C1 segment of cervical spinal cord (tissue), 14 donors: ENCODE results near the gene EME1.
"Not testable (repeated sequence)": the region's sequence is repeated elsewhere in the genome, so short reads cannot be mapped to it uniquely, and the experiment has no call there.

Experiments used
- DNase-seq, 14 donors: peaks; one replicate each; lab custom pipeline; 2025; lab: John Stamatoyannopoulos, UW

EME1 gene, protein sequence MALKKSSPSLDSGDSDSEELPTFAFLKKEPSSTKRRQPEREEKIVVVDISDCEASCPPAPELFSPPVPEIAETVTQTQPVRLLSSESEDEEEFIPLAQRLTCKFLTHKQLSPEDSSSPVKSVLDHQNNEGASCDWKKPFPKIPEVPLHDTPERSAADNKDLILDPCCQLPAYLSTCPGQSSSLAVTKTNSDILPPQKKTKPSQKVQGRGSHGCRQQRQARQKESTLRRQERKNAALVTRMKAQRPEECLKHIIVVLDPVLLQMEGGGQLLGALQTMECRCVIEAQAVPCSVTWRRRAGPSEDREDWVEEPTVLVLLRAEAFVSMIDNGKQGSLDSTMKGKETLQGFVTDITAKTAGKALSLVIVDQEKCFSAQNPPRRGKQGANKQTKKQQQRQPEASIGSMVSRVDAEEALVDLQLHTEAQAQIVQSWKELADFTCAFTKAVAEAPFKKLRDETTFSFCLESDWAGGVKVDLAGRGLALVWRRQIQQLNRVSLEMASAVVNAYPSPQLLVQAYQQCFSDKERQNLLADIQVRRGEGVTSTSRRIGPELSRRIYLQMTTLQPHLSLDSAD

DNA sequence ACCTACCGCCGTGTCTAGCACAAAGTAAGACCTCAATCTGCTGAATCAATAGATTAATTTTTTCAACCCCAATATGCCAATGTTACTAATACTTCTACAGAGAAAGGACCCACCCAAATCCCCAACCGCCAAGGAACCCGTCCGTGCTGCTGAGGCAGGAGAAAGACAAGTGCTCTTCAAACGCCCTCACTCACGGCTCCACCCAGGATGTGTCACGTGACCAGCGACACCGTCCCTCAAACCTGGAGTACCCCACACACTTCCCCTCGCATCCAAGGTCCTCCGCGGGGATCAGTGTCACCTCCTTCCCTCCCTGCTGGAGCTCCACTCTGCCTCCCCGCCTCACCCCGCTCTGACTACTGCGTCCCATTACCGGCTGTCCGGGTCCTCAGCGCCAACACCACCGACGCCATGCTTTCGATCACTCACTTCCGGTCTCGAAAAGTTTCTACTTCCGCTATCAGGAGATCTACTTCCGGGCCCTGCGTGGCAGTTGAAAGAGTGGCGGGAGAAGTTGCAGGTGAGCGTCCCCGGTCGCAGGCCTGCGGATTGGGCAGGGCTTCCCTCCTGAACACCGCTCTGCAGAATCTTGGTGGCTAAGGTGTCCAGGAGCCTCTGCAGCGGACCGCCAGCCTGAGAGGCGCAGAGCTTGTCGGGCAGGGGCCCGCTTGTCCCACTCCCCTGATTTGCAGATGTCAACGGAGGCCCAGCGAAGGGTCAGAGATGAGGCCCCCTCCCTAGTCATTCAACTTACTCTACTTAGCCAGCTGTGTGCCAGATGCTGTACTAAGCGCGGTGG is at the start of gene EME1, which contains the start of gene MRPL27:
Gene EME1 (plus strand): TSS at position 472 of the 799 bp plus-strand sequence. CDS start 1,980 bp downstream, outside the sequence.
Gene MRPL27 (minus strand): TSS at position 427 of the 799 bp plus-strand sequence. CDS start 14 bp downstream, at position 413.
- DNase-seq, result peak; percentile 52 to 97 (median 88)

GRCh38 chr17:50325906-50326305 is 47.1 kb upstream of the EME1 start:
- DNase-seq, result no peak

DNA sequence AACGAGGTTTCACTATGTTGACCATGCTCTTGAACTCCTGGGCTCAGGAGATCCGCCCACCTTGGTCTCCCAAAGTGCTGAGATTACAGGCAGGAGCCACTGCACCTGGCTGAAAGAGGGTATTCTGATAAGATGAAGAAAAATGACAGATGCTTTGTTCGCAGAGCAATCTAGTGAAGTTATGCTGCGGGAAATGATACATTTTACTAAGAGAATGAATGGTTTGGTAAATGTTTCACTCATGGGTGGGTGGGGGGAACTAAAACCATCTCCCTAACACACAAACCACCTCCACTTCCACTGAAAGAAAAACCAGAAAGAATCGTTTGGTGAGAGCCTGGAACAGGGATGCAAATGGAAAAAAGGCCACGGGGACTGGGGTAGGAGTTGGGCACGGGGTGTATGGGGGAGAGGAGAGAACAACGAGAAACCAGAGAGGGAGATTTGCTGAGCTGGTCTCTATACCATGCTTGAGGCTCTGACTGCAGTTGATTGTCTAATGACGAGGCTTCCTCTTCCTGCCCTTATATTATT is 46.1 kb upstream of the EME1 start:
- no peak for DNase-seq

DNA sequence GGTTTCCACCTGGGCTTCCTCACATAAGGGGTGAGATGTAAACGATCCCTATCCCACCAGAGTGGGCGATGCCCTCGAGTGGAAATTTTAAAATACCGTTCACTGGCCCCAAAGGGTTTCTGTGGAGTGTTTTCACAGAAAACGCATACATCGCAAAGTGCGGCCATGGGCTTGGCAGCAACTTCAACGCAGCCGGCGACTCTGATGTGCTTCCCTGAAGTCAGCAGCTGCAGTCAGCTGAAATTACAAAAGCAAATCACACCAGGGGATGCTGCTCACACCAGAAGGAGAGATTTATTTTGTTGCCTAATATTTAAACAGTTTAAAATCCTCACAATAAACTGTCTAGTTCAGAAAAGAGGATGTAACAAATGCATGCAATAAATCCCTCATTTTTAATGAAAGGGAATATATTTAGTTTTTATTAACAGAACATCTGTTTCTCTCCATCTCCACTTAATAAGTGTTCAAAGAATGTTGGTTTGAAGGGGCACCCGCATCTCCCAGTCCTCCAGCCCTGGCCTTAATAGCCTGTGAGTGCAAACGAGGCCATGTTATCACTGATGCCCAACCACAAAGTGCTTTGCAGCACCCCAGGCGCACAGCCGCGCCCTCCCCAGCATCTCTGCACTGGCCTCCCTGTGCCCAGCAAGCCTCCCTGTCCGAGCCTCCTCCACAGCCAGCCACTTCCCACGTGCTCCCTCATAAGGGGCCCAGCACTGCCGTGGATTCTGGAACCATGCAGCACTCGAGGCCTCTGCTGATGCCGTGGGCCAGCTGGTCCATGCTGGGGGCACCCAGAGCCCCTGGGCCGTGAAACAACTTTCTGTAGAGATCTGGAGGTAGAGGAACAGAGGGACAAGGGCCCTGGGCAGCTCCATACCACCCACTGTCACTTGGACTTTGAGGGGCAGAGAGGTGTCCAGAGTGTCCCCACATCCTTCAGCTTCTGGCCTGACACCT is 44.4 kb upstream of the EME1 start:
- DNase-seq, result no peak

GRCh38 chr17:50329716-50330115 is 43.3 kb upstream of the EME1 start:
- DNase-seq, result no peak

- no peak for DNase-seq
Observed at GRCh38 chr17:50330151-50330775, 42.8 kb upstream of the EME1 start.

- no peak for DNase-seq
Observed at GRCh38 chr17:50331085-50331791, 41.8 kb upstream of the EME1 start.

DNA sequence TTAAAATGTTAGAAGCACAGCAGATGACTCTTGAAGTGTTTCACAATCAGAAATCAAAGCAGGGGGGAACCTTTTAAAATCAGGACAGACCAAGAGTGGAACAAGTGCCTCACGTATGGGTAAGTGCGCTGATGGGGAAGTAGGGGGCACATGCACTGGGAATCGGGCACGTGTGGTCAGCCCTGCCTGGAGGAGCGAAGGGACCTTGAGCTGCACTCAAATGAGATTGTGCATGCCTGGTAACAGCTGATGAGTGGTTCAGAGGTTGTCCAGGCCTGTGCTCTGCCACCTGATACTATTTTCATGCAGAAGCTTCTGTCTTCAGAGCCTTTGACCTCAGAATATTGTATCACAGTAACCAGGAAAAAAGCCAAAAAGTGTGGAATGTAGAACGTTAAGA is 40.8 kb upstream of the EME1 start:
- no peak for DNase-seq

DNA sequence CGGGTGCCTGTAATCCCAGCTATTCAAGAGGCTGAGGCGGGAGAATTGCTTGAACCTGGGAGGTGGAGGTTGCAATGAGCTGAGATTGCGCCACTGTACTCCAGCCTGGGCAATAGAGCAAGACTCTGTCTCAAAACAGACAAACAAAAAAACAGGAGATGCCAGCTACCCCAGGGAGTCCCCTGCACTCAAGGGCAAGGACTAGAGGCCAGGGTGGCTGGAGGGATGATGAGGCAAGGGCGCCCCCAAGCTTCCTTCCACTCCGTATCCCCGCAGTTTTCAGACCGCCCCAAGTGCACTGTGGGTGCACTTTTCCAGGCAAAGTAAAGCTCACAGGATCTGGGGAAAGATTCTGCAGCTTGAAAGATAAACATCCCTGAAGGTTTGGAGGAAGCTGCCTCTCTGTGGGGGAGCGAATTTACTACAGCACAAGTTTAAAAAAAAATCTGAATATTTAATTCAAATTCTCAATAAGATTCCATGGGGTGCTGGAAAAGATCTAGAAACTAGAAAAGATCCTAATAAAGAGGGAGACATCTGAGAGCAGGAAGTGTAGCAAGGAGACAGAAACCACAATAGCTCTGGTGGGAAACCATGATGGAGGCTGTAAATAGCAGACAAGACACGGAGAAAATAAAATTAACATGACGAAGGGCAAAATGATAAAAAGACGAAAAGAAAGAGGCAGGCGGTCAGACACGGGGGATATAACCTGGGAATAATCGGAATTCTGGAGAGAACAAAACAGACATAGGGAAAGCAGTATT is 39.6 kb upstream of the EME1 start:
- not testable (repeated sequence) for DNase-seq

GRCh38 chr17:50337956-50338355 is 35.1 kb upstream of the EME1 start:
- no peak for DNase-seq

- DNase-seq, result no peak
Observed at GRCh38 chr17:50338645-50339044, 34.4 kb upstream of the EME1 start.

DNA sequence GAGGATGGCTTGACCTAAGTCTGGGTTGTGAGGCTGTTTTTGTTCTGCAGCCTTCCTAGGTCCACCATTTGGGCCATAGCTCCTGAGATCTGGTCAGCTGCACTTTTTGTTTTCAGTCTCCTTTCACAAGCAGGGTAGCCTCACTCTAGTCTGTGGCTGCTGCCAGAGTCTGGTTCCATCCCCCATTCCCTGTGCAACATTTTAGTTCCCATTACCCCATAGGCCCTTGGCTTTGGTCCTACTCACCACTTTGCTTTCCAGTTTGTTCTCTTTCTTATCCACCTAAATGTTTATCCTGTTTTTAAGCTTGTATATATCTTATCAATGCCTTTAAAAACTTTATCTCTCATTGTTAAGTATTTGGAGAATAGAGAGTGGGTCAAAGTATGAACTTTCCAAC is 33.6 kb upstream of the EME1 start:
- DNase-seq, result no peak

- DNase-seq, result no peak
Observed at GRCh38 chr17:50344731-50345365, 28.2 kb upstream of the EME1 start.

DNA sequence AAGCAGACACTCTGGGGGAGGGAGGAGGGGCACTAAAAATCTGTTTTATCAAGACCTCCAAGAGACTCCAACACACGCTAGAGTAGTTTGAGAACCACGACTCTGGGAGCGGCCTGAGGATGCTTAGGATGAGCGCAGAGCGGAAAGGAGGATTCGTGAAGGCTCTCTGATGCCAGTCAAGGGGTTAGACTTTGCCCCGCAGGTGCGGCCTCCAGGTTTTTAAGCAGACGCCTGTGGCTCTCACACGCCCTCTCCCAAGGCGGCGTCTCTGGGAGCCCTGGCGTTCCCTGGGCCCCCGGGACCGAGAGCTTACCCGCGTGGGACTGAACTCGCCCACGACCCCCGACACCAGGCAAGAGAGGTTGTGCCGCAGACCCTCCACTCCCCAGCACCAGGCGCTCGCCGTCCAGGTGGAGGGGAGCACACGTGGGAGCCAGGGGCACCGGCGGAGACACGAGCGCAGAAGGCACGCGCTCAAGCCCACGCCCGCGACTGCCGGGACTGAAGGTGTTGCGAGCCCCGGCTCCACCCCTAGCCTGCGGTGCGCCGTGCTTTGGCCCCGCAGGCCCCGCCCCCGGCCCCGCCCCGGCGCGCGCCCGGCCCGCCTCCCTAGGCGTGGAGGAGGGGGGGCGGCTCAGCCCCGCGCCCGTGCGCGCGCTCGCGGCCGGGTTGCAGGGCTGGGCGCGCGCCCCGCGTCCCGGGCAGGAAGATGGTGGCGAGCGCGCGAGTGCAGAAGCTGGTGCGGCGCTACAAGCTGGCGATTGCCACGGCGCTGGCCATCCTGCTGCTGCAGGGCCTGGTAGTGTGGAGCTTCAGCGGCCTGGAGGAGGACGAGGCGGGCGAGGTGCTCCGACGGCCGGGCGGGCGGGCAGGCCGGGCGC is 27.4 kb upstream of the EME1 start, which contains the start of gene XYLT2:
Gene XYLT2 (plus strand): TSS at position 695 of the 881 bp plus-strand sequence. CDS start 15 bp downstream, at position 710.
- DNase-seq, result peak in 12 of 14 donors; percentile 29 to 84 (median 51)

- peak in 4 of 14 donors; percentile 43 to 57 (median 47) for DNase-seq
Observed at GRCh38 chr17:50346313-50347116, 26.5 kb upstream of the EME1 start.
